GM12875 (cell line): ENCODE measurements around the gene POLE.

Experiments
- H3K4me3 ChIP-seq: one replicate; pipeline ENCODE4 v1.5.1; 2011; ENCODE audit warnings: low read depth, low read length, control low read depth
- TF ChIP-seq, protein P1 (sequence below): IDR thresholded peaks from 2 replicates; pipeline ENCODE4 v1.5.1; 2011; ENCODE audit warnings: low read depth, mild to moderate bottlenecking, control low read depth, inconsistent platforms, low read length, moderate library complexity, borderline replicate concordance; ENCODE audit not compliant: insufficient read depth

POLE gene

DNA sequence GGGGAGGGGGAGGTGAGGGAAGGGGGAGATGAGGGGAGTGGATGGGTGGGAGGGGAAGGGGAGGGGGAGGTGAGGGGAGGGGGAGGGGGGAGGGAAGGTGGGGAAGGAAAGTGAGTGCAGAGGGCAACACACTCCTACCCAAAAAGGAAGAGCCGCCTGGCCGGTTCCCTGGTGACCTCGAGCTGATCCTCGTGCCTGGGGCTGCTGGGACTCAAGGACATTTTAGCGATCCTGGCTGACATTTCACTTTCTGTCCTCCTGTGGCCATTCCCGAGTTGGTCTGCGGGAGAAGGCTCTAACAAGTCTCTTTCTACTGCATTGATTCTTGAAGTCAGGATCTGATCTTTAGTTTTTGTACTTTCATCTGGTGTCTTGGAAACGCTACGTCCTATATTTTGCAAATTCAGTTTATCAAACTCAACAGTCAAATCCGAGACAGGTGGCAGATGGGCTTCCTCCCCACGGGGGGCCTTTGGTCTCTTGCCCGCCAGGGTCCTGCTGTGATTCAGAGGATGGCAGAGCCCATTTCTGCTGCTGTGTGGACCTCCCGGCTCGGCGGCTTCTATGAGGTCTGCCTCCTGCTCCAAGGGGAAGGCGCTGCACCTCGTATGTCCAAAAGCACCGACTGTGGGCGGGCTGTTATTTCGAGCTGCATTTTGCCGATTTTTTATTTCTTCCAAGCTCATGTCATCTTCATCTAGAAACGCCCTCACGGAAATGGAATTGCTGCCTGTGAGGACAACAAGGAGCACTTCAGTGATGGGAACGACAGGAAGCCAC, 42.6 kb upstream of the POLE start:
- H3K4me3 ChIP-seq: no peak overlapping the region
- TF ChIP-seq, protein P1, sequence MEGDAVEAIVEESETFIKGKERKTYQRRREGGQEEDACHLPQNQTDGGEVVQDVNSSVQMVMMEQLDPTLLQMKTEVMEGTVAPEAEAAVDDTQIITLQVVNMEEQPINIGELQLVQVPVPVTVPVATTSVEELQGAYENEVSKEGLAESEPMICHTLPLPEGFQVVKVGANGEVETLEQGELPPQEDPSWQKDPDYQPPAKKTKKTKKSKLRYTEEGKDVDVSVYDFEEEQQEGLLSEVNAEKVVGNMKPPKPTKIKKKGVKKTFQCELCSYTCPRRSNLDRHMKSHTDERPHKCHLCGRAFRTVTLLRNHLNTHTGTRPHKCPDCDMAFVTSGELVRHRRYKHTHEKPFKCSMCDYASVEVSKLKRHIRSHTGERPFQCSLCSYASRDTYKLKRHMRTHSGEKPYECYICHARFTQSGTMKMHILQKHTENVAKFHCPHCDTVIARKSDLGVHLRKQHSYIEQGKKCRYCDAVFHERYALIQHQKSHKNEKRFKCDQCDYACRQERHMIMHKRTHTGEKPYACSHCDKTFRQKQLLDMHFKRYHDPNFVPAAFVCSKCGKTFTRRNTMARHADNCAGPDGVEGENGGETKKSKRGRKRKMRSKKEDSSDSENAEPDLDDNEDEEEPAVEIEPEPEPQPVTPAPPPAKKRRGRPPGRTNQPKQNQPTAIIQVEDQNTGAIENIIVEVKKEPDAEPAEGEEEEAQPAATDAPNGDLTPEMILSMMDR: no peak

DNA sequence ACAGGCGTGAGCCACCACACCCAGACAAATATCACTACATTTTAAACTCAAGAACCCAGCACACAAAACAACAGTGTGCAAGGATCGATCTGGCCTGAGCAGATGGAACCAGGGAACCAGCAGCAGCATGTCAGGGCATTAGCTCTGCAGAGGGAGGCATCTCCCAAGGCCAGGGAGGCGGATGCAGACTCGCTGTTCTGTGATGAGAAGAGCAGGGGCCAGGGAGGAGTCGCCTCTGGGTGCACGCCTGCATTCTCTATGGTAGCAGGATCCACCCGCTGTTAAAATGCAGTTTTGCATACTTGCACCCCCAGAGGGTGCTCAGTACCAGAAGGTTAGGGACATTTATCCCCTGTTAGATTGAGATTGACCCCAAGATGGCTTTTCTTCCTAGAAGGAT, 41.4 kb upstream of the POLE start:
- H3K4me3 ChIP-seq: no peak overlapping the region
- TF ChIP-seq, protein P1: no peak

DNA sequence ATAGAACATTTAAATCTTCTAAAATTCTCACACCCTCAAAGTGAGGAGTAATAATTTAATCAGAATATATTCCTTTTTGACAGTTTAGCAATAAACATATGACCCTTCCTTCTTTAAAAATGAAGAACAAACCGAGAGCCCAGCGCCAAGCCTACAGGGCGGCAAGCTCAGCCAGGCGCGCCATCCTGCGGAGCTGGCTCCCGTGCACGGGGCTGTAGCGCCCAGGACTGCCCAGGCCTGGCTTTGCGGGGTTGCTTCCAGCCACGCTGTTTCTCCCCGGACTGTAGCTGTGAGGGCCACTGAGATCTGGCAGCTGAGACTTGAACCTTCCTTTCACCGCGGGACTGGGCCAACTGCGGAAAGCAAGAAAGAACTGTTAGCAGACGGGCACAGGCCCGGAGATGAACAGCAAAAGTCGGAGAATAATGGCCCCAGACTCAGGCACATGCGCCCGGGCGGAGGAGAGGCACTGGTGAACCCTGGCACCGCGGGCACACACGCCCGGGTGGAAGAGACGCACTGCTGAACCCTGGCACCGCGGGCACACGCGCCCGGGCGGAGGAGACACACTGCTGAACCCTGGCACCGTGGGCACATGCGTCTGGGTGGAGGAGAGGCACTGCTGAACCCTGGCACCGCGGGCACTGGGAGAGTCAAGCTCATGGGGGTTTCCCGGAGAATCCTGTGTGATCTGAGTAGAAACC, 40.1 kb upstream of the POLE start:
- no peak overlapping the region for H3K4me3 ChIP-seq
- TF ChIP-seq, protein P1: no peak

DNA sequence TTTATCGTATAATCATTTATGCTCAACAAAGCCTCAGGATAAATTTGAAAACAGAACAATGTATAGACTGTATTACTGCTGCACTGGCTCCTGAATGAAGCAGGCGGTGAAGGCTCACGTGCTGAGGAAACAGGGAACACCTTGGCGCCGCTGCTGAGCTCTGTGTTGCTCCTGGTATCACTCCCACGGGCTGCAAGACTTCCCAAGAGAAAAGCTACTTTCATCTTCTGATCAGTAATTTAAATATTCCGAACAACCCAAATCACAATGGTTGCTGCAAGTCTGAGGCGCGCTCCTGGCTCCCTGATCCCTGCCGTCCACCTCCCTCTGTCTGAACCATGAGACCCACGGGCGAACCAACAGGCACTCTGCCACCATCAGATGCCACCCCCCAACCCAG, 39.2 kb upstream of the POLE start:
- TF ChIP-seq, protein P1: no peak
- H3K4me3 ChIP-seq: no peak overlapping the region

DNA sequence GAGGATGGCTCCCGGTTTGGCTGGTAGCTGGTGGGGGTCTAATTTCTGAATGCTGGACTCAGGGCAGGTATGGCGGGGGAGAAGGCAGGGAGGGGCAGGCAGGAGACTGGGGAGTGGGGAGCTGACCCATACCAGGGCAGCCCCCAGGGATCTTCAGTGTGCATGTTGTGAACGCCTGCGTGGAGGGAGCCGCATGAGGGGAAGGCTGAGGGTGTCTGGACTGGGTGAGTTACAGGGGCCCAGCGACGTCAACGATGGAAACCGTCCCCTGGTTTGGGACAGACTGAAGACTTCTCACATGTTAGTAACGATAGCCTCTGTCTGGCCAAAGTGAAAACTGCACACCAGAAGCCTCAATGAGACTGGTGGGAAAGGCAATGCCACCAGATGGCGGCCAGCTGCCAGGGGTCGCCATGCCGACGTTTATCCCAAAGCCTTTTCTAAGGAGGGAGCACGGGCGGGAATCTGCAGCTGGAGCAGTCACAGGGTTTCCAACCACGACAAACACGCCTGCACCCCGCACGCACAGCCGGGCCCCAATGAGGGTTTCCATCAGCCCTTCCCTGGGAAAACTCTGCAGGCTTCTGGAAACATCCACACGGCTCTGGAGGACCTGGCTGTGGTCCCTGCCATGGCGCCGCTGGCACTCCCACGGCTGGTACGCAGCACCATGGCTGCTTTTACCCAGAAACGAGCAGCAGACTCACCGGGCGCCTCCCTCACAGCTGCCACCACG, 37.5 kb upstream of the POLE start:
- H3K4me3 ChIP-seq: no peak overlapping the region
- TF ChIP-seq, protein P1: no peak

DNA sequence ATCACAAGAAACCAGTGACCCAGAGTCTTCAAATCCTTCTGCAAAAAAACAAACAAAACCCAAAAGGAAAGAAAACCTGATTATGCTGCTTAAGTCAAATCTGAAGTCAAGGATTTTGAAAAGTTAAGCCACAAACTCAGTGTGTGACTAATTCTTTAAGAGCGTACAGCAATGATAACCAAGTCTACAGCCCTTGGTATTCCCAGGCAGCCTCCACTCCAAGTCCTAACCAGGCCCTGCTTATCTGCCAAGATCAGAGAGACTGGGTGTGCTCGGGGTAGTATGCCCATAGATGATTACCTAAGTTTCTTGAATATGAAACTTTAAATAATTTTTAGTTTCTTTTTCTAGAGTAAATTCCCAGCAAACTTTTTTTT, 36.6 kb upstream of the POLE start:
- TF ChIP-seq, protein P1: no peak
- H3K4me3 ChIP-seq: no peak overlapping the region
